ENCODE data around the gene RTN4RL2.
A peak's percentile ranks its signal among the peaks of the same experiment; 100 is the strongest.

The RTN4RL2 gene

GRCh38 chr11:57487920-57488659 is 27.8 kb downstream of the RTN4RL2 start:
- no peak for DNase-seq (ENCODE audit: extremely low spot score)
- no peak for TF ChIP-seq ZNF384 (IDR thresholded peaks at IDR 0.05)
- no peak for TF ChIP-seq SUZ12 (IDR thresholded peaks at IDR 0.05)
- no peak for TF ChIP-seq LEF1 (IDR thresholded peaks at IDR 0.05; ENCODE audit: borderline replicate concordance)
- TF ChIP-seq HDGF (IDR thresholded peaks at IDR 0.05; ENCODE audit: borderline replicate concordance), result no peak
- no peak for TF ChIP-seq FOXA1 (IDR thresholded peaks at IDR 0.05)
- CTCF ChIA-PET, result interaction anchor here (0.7 to 1.3 kb wide), 3 partner anchors 38 to 153 kb away, joined by 3 to 5 read pairs (median 5); no protein-coding TSS in a partner anchor
- POLR2A ChIA-PET, result no interaction called here

DNA sequence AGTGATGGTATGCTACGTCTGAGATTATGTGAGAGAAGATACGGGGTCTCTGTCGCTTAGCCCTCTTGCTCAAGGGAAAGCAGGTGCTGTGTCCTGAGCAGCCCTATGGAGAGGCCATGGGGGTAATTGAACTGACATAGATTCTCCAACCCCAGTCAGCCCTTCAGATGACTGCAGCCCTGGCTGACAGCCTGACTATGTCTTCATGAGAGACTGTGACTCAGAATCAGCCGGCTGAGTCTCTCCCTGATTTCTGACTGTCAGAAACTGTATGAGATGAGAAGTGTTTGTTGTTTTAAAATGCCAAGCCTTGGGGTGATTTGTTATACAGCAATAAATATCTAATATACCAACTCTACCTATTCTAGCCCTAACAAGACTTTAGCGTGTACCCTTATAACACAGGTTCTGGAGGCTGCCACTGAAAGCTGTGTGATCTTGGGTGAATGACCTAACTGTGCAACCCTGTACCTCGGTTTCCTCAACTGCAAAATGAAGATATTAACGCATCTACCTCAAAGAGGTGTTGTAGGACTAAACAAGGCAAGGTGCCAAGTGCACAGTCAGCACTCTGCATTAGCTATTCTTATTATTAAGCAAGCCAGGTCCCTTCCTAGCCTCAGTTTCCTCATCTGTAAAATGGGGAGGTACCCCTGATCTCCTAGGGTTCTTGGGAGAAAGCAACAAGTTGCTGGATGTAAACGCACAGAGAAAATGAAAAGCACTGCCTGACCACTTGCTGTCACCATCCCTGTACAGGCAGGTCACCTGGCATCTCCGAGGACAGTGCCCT is 30.3 kb downstream of the RTN4RL2 start:
- POLR2A ChIA-PET, result no interaction called here
- CTCF ChIA-PET, result interaction anchor here (1.3 to 6.4 kb wide), 5 partner anchors 23 to 150 kb away, joined by 4 to 145 read pairs (median 6); partner anchors contain the start of gene SLC43A1
- no peak for DNase-seq (ENCODE audit: extremely low spot score)
- TF ChIP-seq TARDBP (IDR thresholded peaks at IDR 0.05) (no peak), SP1 (IDR thresholded peaks at IDR 0.05) (no peak), CTBP1 (IDR thresholded peaks at IDR 0.05; ENCODE audit: borderline replicate concordance) (no peak), L3MBTL2 (conservative IDR thresholded peaks at IDR 0.05) (no peak), BHLHE40 (IDR thresholded peaks at IDR 0.05; ENCODE audit: borderline replicate concordance) (no peak), PKNOX1 (IDR thresholded peaks at IDR 0.05) (no peak), FOXM1 (IDR thresholded peaks at IDR 0.05; ENCODE audit: borderline replicate concordance) (no peak), ELF4 (IDR thresholded peaks at IDR 0.05) (no peak)

- no peak for TF ChIP-seq TARDBP (IDR thresholded peaks at IDR 0.05)
- no peak for TF ChIP-seq ZNF384 (IDR thresholded peaks at IDR 0.05)
- TF ChIP-seq BHLHE40 (IDR thresholded peaks at IDR 0.05; ENCODE audit: borderline replicate concordance), result no peak
- no peak for TF ChIP-seq NFRKB (IDR thresholded peaks at IDR 0.05)
- TF ChIP-seq ARNT (IDR thresholded peaks at IDR 0.05), result no peak
- TF ChIP-seq PKNOX1 (IDR thresholded peaks at IDR 0.05), result no peak
- no peak for TF ChIP-seq ELF4 (IDR thresholded peaks at IDR 0.05)
- TF ChIP-seq FOXA1 (IDR thresholded peaks at IDR 0.05), result no peak
- no peak for TF ChIP-seq CTBP1 (IDR thresholded peaks at IDR 0.05; ENCODE audit: borderline replicate concordance)
- TF ChIP-seq SP1 (IDR thresholded peaks at IDR 0.05), result no peak
- TF ChIP-seq LEF1 (IDR thresholded peaks at IDR 0.05; ENCODE audit: borderline replicate concordance), result no peak
- TF ChIP-seq L3MBTL2 (conservative IDR thresholded peaks at IDR 0.05), result no peak
- no peak for TF ChIP-seq FOXM1 (IDR thresholded peaks at IDR 0.05; ENCODE audit: borderline replicate concordance)
- TF ChIP-seq FOXK2 (IDR thresholded peaks at IDR 0.05), result no peak
- TF ChIP-seq HDGF (IDR thresholded peaks at IDR 0.05; ENCODE audit: borderline replicate concordance), result no peak
- peak; percentile 54 for DNase-seq (ENCODE audit: extremely low spot score)
- CTCF ChIA-PET, result interaction anchor here (0.7 to 6.4 kb wide), 8 partner anchors 10 to 524 kb away, joined by 3 to 145 read pairs (median 4); partner anchors contain the start of gene SLC43A1
- POLR2A ChIA-PET, result no interaction called here
Measured at GRCh38 chr11:57491371-57492061, 31.2 kb downstream of the RTN4RL2 start.

DNA sequence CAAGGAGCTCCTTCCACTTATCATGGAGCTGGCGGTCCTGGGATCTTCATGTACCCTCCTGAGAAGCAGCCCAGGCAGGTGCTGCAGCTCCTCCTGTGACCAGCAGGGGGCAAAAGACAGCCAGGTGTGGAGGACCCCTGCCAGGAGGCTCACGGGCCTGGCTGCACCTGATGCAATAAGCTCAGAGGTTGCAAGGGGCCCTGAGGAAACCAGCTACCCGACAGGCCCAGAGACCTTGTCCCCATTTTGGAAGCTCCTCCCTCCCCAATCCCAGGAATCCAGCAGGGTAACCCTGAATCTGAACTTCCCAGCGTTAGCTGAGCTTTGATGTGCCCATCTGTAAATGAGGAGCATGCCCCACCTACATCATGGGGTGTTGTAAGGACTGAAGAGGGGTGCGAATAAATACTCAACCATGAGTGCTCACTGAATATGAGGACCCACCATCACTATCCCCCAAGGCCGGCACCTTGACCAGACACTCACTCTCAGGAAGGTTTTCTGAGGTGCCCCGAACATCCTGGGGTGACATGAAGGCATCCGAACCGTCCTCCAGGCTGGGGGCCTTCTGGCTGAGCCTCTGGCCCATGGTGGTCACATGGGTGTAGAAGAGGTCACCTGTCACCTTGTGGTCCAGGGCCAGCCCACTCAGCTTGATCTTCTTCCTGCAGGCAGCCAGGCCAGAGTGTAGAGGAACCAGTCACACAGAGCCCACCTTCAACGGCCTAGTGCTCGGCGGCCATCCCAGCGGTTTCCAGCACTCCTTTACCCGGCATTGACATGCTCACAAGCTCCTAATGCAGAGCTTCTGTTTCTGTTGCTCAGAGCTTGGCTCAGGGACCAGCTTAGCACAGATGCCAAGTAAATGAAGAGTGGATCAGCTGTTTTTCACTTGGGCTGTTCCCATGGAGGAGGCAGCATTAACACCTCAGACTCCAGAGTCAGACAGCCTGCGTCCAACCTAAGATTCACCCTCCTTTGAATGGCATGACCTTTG is 33.5 kb downstream of the RTN4RL2 start:
- POLR2A ChIA-PET, result interaction anchor here (0.8 to 2.1 kb wide), 8 partner anchors 9 to 147 kb away, joined by 3 to 29 read pairs (median 5); partner anchors contain the start of gene SLC43A1
- TF ChIP-seq FOXK2 (IDR thresholded peaks at IDR 0.05), result no peak
- no peak for TF ChIP-seq SUZ12 (IDR thresholded peaks at IDR 0.05)
- TF ChIP-seq TARDBP (IDR thresholded peaks at IDR 0.05), result no peak
- no peak for TF ChIP-seq SP1 (IDR thresholded peaks at IDR 0.05)

DNA sequence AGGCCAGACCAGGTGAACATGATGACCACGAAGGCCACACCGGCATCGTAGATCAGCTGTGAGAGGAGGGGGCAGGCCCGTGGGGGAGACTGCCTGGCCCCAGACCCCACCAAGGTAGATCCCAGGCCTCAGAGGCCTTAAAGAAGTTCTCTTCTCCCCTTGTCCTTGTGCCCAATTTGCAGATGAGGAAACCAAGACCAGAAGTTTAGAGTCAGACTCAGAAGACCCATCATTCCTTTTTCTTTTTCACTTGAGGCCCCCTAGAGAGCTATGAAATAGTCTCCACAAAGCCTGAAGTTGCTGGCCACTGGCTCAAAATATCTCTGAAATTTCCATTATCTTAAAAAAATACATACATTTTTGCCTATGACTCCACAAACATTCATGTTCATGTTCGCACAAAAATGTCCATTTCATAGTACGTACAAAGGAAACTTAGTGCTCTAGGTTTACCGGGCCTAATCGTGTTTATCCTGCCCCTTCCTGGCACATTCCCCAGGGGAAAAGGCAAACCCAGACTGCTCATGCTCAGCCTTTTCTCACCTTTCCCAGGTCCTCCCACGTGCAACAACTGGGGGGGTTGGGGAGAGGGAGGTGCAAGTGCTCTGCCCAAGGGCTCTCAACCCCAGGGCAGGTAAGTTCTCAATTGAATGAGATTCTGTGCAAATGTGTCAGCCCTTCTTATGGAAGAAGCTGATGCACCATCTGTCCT is 35.9 kb downstream of the RTN4RL2 start:
- ChIA-PET CTCF (interaction anchor here (1.2 to 6.4 kb wide), 2 partner anchors 12 to 30 kb away, joined by 3 to 145 read pairs; no protein-coding TSS in a partner anchor), POLR2A (no interaction called here)
- no peak for DNase-seq (ENCODE audit: extremely low spot score)
- TF ChIP-seq FOXK2 (IDR thresholded peaks at IDR 0.05) (no peak), HDGF (IDR thresholded peaks at IDR 0.05; ENCODE audit: borderline replicate concordance) (no peak), TARDBP (IDR thresholded peaks at IDR 0.05) (no peak), CTBP1 (IDR thresholded peaks at IDR 0.05; ENCODE audit: borderline replicate concordance) (no peak), FOXA1 (IDR thresholded peaks at IDR 0.05) (no peak), ZNF384 (IDR thresholded peaks at IDR 0.05) (no peak), SP1 (IDR thresholded peaks at IDR 0.05) (no peak), ELF4 (IDR thresholded peaks at IDR 0.05) (no peak), L3MBTL2 (conservative IDR thresholded peaks at IDR 0.05) (no peak), NFRKB (IDR thresholded peaks at IDR 0.05) (no peak), FOXM1 (IDR thresholded peaks at IDR 0.05; ENCODE audit: borderline replicate concordance) (no peak), BHLHE40 (IDR thresholded peaks at IDR 0.05; ENCODE audit: borderline replicate concordance) (no peak), SUZ12 (IDR thresholded peaks at IDR 0.05) (no peak), PKNOX1 (IDR thresholded peaks at IDR 0.05) (no peak), LEF1 (IDR thresholded peaks at IDR 0.05; ENCODE audit: borderline replicate concordance) (no peak), ARNT (IDR thresholded peaks at IDR 0.05) (no peak)

More for the DNA sequence above, 33.5 kb downstream of the RTN4RL2 start:
- CTCF ChIA-PET, result interaction anchor here (0.6 to 6.4 kb wide), 22 partner anchors 8 to 1007 kb away, joined by 3 to 145 read pairs (median 5); partner anchors contain the start of genes RTN4RL2, SLC43A1 and UBE2L6
- peak; percentile 58 for DNase-seq (ENCODE audit: extremely low spot score)

All from HEK293T (cell line).